ENCODE measurements around the gene ATG10.
"Not testable (repeated sequence)": the region's sequence is repeated elsewhere in the genome, so short reads cannot be mapped to it uniquely, and the experiment has no call there.

The ATG10 gene

DNA sequence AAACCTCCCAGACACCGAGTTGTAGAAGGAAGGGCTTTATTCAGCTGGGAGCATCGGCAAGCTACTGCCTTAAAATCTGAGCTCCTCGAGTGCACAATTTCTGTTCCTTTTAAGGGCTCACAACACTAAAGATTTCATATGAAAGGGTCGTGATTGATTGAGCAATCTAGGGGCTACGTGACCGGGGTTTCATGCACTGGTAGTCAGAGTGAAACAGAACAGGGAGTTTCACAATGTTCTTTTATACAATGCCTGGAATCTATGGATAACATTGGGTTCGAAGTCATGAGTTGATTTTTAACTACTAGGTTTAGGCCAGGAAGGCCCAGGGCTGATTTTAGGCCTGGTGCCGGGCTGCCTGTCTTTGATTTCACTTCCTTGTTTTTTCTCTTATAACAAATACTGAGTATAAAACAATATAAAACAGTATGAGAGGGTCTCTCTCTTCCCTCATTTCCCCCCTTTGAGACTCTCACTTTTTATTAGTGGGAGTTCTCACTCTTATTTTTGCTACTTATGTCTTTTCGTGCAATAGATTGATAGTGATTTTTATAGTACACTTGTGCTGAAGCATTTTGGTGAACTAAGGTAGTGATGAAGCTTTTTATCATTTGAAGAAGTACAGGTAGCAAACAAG, 295.6 kb downstream of the ATG10 start:
- in situ Hi-C loops (cut with MboI; ENCODE audit: low sequenced_read_pairs), result not testable (repeated sequence)

DNA sequence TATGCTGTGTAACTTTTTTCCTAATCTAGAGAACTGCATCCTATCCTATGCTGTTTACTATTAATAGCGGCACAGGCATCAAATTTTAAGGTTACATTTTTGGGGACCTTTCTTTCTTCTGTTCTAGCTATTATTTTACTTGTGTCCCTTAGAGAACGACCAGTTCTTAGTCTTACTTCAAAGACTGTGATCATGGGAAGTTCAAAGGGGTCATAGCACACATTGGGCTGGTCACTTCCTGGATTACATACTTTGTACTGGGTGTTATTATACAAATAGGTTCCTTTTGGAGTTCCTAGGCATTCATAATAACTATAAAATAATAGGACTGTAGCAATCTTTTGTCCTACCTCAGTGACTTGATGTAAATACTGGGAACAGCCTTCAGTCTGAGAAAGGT, 297.5 kb downstream of the ATG10 start:
- in situ Hi-C loops (cut with MboI; ENCODE audit: low sequenced_read_pairs), result not testable (repeated sequence)

- in situ Hi-C loops (cut with MboI; ENCODE audit: low sequenced_read_pairs), result not testable (repeated sequence)
Measured at GRCh38 chr5:82272571-82273356, 300.9 kb downstream of the ATG10 start.

GRCh38 chr5:82273426-82273825, 301.6 kb downstream of the ATG10 start:
- in situ Hi-C loops (cut with MboI; ENCODE audit: low sequenced_read_pairs), result not testable (repeated sequence)

GRCh38 chr5:82274343-82275211, 302.8 kb downstream of the ATG10 start:
- in situ Hi-C loops (cut with MboI; ENCODE audit: low sequenced_read_pairs), result no loop called here

GRCh38 chr5:82275216-82275664, 303.4 kb downstream of the ATG10 start:
- in situ Hi-C loops (cut with MboI; ENCODE audit: low sequenced_read_pairs), result no loop called here

DNA sequence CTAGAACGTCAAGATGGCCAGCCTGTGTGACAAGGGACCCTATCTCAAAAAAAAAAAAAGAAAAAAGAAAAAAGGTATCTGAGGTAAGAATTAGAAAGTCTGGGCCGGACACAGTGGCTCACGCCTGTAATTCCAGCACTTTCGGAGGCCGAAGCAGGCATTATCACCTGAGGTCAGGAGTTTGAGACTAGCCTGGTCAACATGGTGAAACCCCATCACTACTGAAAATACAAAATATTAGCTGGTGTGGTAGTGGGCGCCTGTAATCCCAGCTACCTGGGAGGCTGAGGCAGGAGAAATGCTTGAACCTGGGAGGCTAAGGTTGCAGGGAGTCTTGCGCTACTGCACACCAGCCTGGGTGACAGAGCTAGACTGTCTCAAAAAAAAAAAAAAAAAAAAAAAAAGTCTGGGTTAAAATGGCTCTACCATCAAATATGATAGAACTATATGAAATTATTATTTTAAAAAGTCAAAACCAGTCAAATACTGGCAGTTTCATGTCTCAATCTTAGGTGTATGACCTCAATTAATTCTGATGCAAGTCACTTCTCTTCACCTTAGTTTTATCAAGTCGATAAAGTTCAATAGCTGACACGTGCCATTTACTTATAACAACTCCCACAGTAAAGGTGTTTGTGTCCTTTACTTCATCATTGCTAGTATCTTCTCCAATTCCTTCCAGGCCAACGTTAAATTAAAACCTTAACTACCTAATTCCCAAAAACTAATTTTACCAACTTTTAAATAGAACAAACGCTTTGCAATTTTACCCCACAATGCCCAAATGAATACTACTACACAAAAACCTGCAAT, 305.2 kb downstream of the ATG10 start:
- in situ Hi-C loops (cut with MboI; ENCODE audit: low sequenced_read_pairs), result no loop called here

GRCh38 chr5:82277613-82277986, 305.8 kb downstream of the ATG10 start:
- in situ Hi-C loops (cut with MboI; ENCODE audit: low sequenced_read_pairs), result no loop called here

- in situ Hi-C loops (cut with MboI; ENCODE audit: low sequenced_read_pairs), result no loop called here
Measured at GRCh38 chr5:82277987-82278710, 306.3 kb downstream of the ATG10 start, which contains the start of gene RPS23. RPS23 (minus strand) TSS chr5:82278354; CDS start chr5:82278323, 31 bp downstream.

- in situ Hi-C loops (cut with MboI; ENCODE audit: low sequenced_read_pairs), result no loop called here
Measured at GRCh38 chr5:82278711-82279370, 307.0 kb downstream of the ATG10 start.

DNA sequence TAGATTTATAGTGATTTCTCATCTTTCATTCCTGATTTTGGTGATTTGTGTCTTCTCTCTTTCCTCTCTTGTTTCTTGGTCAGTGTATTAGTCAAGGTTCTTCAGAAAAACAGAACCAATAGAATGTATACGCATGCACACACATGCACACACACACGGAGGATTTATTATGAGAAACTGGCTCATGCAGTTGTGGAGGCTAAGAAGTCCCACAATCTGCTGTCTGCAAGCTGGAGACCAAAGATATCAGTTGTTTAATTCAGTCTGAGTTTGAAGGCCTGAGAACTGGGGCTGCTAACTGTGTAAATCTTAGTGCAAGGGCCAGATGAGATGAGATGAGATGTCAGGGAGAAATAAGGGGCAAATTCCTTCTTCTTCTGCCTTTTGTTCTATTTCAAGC, 312.1 kb downstream of the ATG10 start:
- in situ Hi-C loops (cut with MboI; ENCODE audit: low sequenced_read_pairs), result no loop called here

GRCh38 chr5:82285206-82285605, 313.4 kb downstream of the ATG10 start:
- in situ Hi-C loops (cut with MboI; ENCODE audit: low sequenced_read_pairs), result no loop called here

DNA sequence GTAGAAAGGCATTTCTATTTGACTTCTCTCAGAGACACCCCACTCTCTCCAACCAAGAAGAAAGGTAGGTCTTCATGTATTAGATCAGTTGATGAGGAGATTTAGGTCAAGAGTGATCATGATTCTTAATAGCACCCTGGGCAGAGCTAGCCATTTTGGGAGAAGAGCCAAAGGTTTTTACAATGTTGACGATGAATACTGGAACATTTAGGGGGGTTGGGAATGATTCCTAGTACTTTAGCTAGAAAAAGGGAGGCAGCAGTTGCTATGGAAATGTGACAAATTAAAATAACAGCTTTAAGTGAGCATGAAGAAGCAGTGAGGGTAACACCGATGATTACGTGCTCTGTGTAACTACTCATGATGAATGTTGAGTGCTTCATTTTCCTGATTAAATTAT, 315.8 kb downstream of the ATG10 start:
- in situ Hi-C loops (cut with MboI; ENCODE audit: low sequenced_read_pairs), result no loop called here

GRCh38 chr5:82290005-82290404, 318.2 kb downstream of the ATG10 start:
- in situ Hi-C loops (cut with MboI; ENCODE audit: low sequenced_read_pairs), result no loop called here

DNA sequence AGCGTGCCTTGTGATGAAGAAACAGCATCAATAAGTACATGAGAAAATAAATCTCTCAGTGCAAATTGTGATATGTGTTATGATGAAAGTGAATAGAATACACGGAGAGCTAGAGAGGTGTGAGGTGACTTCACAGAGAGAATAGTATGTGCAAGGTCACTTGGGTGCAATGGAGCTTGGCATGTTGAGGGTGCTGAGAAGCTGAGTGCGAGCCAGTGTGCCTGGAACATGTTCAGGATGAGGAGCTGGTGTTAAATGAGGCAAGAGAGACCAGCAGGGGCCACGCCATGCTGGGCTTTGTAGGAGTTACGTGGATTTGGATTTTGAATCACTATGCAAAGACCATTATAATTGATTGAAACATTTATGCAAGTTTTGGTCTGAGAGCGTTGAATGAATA, 319.1 kb downstream of the ATG10 start:
- in situ Hi-C loops (cut with MboI; ENCODE audit: low sequenced_read_pairs), result no loop called here

GRCh38 chr5:82291420-82291819, 319.6 kb downstream of the ATG10 start:
- in situ Hi-C loops (cut with MboI; ENCODE audit: low sequenced_read_pairs), result no loop called here

DNA sequence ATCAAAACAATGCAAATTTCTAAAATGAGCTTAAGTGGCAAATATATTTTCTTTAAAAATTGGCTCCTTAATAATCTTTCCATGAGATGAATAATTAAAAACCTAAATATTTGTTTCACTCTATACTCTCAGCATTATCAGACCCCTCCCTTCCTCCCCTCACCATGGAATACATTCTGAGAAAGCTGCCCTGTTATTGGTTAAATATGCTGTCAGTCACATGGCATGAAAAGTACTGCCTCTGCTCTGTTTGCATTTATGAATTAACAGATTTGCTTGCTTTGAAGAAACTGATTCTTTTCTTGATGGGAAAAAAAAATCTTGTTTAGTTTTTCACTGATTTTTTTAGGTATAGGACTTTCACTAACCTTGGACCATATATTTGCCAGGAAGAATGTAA, 323.3 kb downstream of the ATG10 start:
- in situ Hi-C loops (cut with MboI; ENCODE audit: low sequenced_read_pairs), result no loop called here

DNA sequence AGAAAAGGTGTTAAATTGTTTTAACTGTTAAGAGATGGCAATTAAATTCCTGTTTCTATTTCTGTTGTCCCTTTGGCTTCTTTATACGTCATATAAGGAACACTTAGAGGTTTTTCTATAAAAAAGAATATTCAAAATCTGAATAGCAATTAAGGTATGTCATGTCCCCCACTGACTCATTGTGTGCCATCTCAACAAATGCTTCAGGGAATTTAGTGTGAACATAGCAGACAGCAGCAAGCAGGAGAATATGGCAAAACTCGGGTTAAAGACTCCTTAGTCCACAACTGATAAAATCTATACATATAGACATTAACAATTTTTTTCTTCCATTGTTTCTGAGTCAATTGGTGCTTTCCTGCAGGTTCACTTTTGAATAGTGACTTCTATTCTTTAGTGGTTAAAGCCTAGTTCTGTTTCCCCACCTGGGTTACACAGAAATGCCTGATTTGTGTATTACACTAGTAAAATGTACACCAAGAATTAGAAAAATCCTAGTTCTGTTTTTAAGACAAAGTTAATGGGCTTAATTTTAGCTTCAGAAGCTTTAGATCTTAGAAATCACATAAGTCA, 324.2 kb downstream of the ATG10 start:
- in situ Hi-C loops (cut with MboI; ENCODE audit: low sequenced_read_pairs), result no loop called here

GRCh38 chr5:82296929-82297328, 325.1 kb downstream of the ATG10 start:
- in situ Hi-C loops (cut with MboI; ENCODE audit: low sequenced_read_pairs), result no loop called here
